ENCODE results near the gene BCL11A.
A peak's percentile ranks its signal among the peaks of the same experiment; 100 is the strongest.

BCL11A gene

GRCh38 chr2:60536746-60537145, 16.7 kb downstream of the BCL11A start:
- TF ChIP-seq CTCF (IDR thresholded peaks at IDR 0.05; ENCODE audit: low read depth, low read length, poor library complexity, severe bottlenecking) (no peak), EZH2phosphoT487 (IDR thresholded peaks at IDR 0.05; ENCODE audit: borderline replicate concordance, low read length) (no peak)
- H3K27me3 ChIP-seq (ENCODE audit: control insufficient read depth, low read length): no peaks in the 10 kb centered on the region
- H4K20me1 ChIP-seq (ENCODE audit: control insufficient read depth, insufficient read depth, low read depth, low read length): peaks cover 61% of the 10 kb centered on the region
- H3K36me3 ChIP-seq (ENCODE audit: control insufficient read depth, low read length): peaks cover 100% of the 10 kb centered on the region
- H3K4me2 ChIP-seq (ENCODE audit: low read length): peak overlapping the region; percentile 67
- peaks cover 100% of the 10 kb centered on the region for H3K4me1 ChIP-seq (ENCODE audit: control insufficient read depth, low read length)
- no peaks in the 10 kb centered on the region for H3K9me2 ChIP-seq (replicated peaks; ENCODE audit: control insufficient read depth, low read length)
- H3K27ac ChIP-seq (ENCODE audit: low read depth, low read length): peak overlapping the region; percentile 3; the same call in 1 of the 2 replicates
- H3K9me3 ChIP-seq (ENCODE audit: control insufficient read depth, insufficient read depth, low read length): no peaks in the 10 kb centered on the region
- peaks cover 100% of the 10 kb centered on the region for H3K79me2 ChIP-seq (ENCODE audit: control insufficient read depth, low read length)
- H3F3A ChIP-seq (ENCODE audit: control insufficient read depth, insufficient read depth): peaks cover 52% of the 10 kb centered on the region
- no peak overlapping the region; the same call in 1 of the 2 replicates for H3K4me3 ChIP-seq (ENCODE audit: low read length)

- peak overlapping the region; percentile 67 for H3K4me2 ChIP-seq (ENCODE audit: low read length)
- peaks cover 59% of the 10 kb centered on the region for H4K20me1 ChIP-seq (ENCODE audit: control insufficient read depth, insufficient read depth, low read depth, low read length)
- peak overlapping the region; percentile 40 for H3K4me3 ChIP-seq (ENCODE audit: low read length)
- no peak for TF ChIP-seq EZH2phosphoT487 (IDR thresholded peaks at IDR 0.05; ENCODE audit: borderline replicate concordance, low read length)
- TF ChIP-seq CTCF (IDR thresholded peaks at IDR 0.05; ENCODE audit: low read depth, low read length, poor library complexity, severe bottlenecking): no peak
- H3F3A ChIP-seq (ENCODE audit: control insufficient read depth, insufficient read depth): peaks cover 46% of the 10 kb centered on the region
- H3K27ac ChIP-seq (ENCODE audit: low read depth, low read length): peak overlapping the region; percentile 3
- H3K4me1 ChIP-seq (ENCODE audit: control insufficient read depth, low read length): peaks cover 100% of the 10 kb centered on the region
- H3K9me3 ChIP-seq (ENCODE audit: control insufficient read depth, insufficient read depth, low read length): no peaks in the 10 kb centered on the region
- peaks cover 99% of the 10 kb centered on the region for H3K36me3 ChIP-seq (ENCODE audit: control insufficient read depth, low read length)
- peaks cover 100% of the 10 kb centered on the region for H3K79me2 ChIP-seq (ENCODE audit: control insufficient read depth, low read length)
- no peaks in the 10 kb centered on the region for H3K27me3 ChIP-seq (ENCODE audit: control insufficient read depth, low read length)
- no peaks in the 10 kb centered on the region for H3K9me2 ChIP-seq (replicated peaks; ENCODE audit: control insufficient read depth, low read length)
Observed at GRCh38 chr2:60535685-60536312, 17.7 kb downstream of the BCL11A start.

- Histone ChIP-seq H3K36me3 (ENCODE audit: control insufficient read depth, low read length) (peaks cover 99% of the 10 kb centered on the region), H3F3A (ENCODE audit: control insufficient read depth, insufficient read depth) (peaks cover 41% of the 10 kb centered on the region), H3K9me2 (replicated peaks; ENCODE audit: control insufficient read depth, low read length) (no peaks in the 10 kb centered on the region), H3K27ac (ENCODE audit: low read depth, low read length) (peak overlapping the region; percentile 50; the same call in 1 of the 2 replicates), H3K4me1 (ENCODE audit: control insufficient read depth, low read length) (peaks cover 100% of the 10 kb centered on the region), H4K20me1 (ENCODE audit: control insufficient read depth, insufficient read depth, low read depth, low read length) (peaks cover 62% of the 10 kb centered on the region), H3K4me2 (ENCODE audit: low read length) (peak overlapping the region; percentile 67), H3K27me3 (ENCODE audit: control insufficient read depth, low read length) (no peaks in the 10 kb centered on the region), H3K4me3 (ENCODE audit: low read length) (peak overlapping the region; percentile 40), H3K79me2 (ENCODE audit: control insufficient read depth, low read length) (peaks cover 100% of the 10 kb centered on the region), H3K9me3 (ENCODE audit: control insufficient read depth, insufficient read depth, low read length) (no peaks in the 10 kb centered on the region)
- TF ChIP-seq EZH2phosphoT487 (IDR thresholded peaks at IDR 0.05; ENCODE audit: borderline replicate concordance, low read length): no peak
- no peak for TF ChIP-seq CTCF (IDR thresholded peaks at IDR 0.05; ENCODE audit: low read depth, low read length, poor library complexity, severe bottlenecking)
Observed at GRCh38 chr2:60534892-60535684, 18.4 kb downstream of the BCL11A start.

All from DOHH2 (cell line).